GM12878 (cell line): Measurements from ENCODE around the gene MRPL2. TPM values are rescaled to one million over a fixed set of nuclear protein-coding genes. Genes with fewer than 3 reads are reported as not detected.

Experiments used
- MYB ChIP-seq: fragments of 150-350 bp; IDR thresholded peaks from 2 replicates; pipeline ENCODE4 v1.6.1; 2014; ENCODE audit warnings: mild to moderate bottlenecking, low read depth, low read length, borderline replicate concordance
- NFYA ChIP-seq: IDR thresholded peaks from 2 replicates; pipeline ENCODE4 v1.6.1; 2011; ENCODE audit warnings: low read depth, mild to moderate bottlenecking, low read length, improper control_type of control experiment, borderline replicate concordance
- RAD51 ChIP-seq: fragments of 450-650 bp; IDR thresholded peaks from 2 replicates; pipeline ENCODE4 v1.6.1; 2016; ENCODE audit warnings: moderate library complexity, mild to moderate bottlenecking, inconsistent platforms
- polyA plus RNA-seq, 11 experiments: library from polyadenylated mRNA; depleted of rRNA in 4 of 11; unstranded in 6 of 11; stranded (reverse) in 5 of 11; fragments of >200 nt; fragmentation: Nextera tagmentation in 4 of 11; fragmentation: Illumina TruSeq in 1 of 11; extraction: Ambion mirVana in 4 of 11; extraction: Trizol in 1 of 11; gene quantifications; 1 replicate in 1 of 11; 2 replicates in 10 of 11; pipeline versions ENCODE4 v1.2.1 to v1.2.3, GENCODE V29; 2011 to 2016; ENCODE audit warnings: inconsistent platforms in 2 of 11, missing spikeins in 2 of 11, low read depth in 1 of 11
- total RNA-seq, 4 experiments: library from RNA; depleted of rRNA in 3 of 4; stranded (reverse); fragments of >200 nt in 3 of 4; fragmentation: Illumina TruSeq in 1 of 4; extraction: Trizol in 1 of 4; gene quantifications; 2 replicates each; pipeline versions ENCODE4 v1.2.1 to v1.2.3, GENCODE V29; 2013 to 2021
- TF ChIP-seq, protein P1 (sequence below): IDR thresholded peaks from 2 replicates; pipeline ENCODE4 v1.6.1; 2012; ENCODE audit warnings: low read depth, low read length, improper control_type of control experiment
- TF ChIP-seq, protein P2 (sequence below): fragments of 450-650 bp; IDR thresholded peaks from 2 replicates; pipeline ENCODE4 v1.6.1; 2016; ENCODE audit warnings: mild to moderate bottlenecking, moderate library complexity, borderline replicate concordance

Gene MRPL2
- total and polyA plus RNA-seq, 10 of the 15 experiments (the other 5 are each of a cell fraction or from before 2014, with no cell fraction given), result 29.7 to 125 (median 50.2) TPM

DNA sequence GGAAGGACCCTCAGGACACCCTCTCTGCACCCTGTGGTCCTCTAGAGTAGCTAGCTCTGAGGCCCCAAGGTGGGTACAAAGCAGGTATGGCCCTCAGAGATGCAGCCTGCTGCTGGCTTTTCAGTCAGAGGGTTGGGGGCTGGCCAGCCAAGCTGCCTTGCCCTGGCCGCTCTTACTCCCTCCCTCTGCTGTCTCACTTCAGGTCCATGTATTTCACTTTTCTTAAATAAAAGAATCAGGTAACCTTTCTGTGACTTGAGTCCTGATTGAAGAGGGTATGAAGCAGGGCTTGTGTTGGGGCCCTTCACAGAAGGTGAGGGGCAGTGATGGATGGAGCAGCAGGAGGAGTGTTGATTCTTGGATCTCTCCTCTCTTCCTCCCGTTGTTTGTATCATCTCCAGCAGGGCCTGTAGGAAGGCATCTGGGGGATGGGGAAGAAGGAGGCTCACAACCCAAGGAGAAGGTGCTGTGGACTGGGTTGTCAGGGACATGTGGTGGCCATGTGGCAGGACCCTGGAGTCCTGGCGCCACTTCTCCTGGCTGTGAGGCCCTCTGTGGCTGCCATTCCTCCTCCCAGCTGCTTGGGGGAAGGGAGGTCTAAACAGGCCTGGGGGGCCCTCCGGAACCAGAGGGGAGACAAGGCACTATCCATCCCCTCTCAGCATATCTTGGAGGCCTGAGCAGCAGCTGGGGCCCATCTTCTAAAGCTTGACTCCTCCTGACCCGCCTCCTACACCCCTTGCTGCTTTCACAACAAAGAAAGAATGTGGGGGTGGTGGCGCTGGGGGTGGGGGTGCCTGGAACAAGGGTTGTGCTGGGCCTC lies 15.8 kb upstream of the MRPL2 start (continued):
- TF ChIP-seq, protein P1, sequence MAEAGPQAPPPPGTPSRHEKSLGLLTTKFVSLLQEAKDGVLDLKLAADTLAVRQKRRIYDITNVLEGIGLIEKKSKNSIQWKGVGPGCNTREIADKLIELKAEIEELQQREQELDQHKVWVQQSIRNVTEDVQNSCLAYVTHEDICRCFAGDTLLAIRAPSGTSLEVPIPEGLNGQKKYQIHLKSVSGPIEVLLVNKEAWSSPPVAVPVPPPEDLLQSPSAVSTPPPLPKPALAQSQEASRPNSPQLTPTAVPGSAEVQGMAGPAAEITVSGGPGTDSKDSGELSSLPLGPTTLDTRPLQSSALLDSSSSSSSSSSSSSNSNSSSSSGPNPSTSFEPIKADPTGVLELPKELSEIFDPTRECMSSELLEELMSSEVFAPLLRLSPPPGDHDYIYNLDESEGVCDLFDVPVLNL, result no peak
- TF ChIP-seq RAD51, result no peak
- TF ChIP-seq, protein P2, sequence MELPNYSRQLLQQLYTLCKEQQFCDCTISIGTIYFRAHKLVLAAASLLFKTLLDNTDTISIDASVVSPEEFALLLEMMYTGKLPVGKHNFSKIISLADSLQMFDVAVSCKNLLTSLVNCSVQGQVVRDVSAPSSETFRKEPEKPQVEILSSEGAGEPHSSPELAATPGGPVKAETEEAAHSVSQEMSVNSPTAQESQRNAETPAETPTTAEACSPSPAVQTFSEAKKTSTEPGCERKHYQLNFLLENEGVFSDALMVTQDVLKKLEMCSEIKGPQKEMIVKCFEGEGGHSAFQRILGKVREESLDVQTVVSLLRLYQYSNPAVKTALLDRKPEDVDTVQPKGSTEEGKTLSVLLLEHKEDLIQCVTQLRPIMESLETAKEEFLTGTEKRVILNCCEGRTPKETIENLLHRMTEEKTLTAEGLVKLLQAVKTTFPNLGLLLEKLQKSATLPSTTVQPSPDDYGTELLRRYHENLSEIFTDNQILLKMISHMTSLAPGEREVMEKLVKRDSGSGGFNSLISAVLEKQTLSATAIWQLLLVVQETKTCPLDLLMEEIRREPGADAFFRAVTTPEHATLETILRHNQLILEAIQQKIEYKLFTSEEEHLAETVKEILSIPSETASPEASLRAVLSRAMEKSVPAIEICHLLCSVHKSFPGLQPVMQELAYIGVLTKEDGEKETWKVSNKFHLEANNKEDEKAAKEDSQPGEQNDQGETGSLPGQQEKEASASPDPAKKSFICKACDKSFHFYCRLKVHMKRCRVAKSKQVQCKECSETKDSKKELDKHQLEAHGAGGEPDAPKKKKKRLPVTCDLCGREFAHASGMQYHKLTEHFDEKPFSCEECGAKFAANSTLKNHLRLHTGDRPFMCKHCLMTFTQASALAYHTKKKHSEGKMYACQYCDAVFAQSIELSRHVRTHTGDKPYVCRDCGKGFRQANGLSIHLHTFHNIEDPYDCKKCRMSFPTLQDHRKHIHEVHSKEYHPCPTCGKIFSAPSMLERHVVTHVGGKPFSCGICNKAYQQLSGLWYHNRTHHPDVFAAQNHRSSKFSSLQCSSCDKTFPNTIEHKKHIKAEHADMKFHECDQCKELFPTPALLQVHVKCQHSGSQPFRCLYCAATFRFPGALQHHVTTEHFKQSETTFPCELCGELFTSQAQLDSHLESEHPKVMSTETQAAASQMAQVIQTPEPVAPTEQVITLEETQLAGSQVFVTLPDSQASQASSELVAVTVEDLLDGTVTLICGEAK, result no peak
- TF ChIP-seq MYB, result no peak
- no peak for TF ChIP-seq NFYA
- TF ChIP-seq, all 136 proteins: peak for 0
